Testis (tissue), 3 donors: ENCODE data around the gene TDO2. TPM values are rescaled to one million over a fixed set of nuclear protein-coding genes. Genes with fewer than 3 reads are reported as not detected.

ENCODE experiments used
- DNase-seq: peaks from one replicate; pipeline ENCODE4 v3.0.0-alpha.2; 2019
- H3K27ac ChIP-seq, 2 donors: fragments of 200-600 bp; sonication (generic); one replicate each; pipeline ENCODE4 v1.5.1; 2019
- H3K27me3 ChIP-seq: fragments of 200-600 bp; sonication (generic); one replicate; pipeline ENCODE4 v1.5.1; 2019
- H3K36me3 ChIP-seq: fragments of 200-600 bp; sonication (generic); one replicate; pipeline ENCODE4 v1.5.1; 2017; ENCODE audit warnings: low read depth; ENCODE audit errors: missing control alignments
- H3K4me1 ChIP-seq: fragments of 200-600 bp; sonication (generic); one replicate; pipeline ENCODE4 v1.5.1; 2019
- H3K4me3 ChIP-seq, 2 donors: fragments of 200-600 bp; sonication (generic); one replicate each; pipeline ENCODE4 v1.5.1; 2017 to 2019
- H3K9me3 ChIP-seq: fragments of 200-600 bp; sonication (generic); one replicate; pipeline ENCODE4 v1.5.1; 2017
- POLR2A ChIP-seq: fragments of 450-650 bp; IDR thresholded peaks from one replicate; pipeline ENCODE4 v1.6.1; 2017; ENCODE audit warnings: antibody characterized with exemption, mild to moderate bottlenecking, moderate library complexity
- WGBS, 2 donors: methylation state at CpG; one replicate each; pipeline ENCODE4 v1.1.5; 2018; 5-methylcytosine and 5-hydroxymethylcytosine counted together
- intact Hi-C: fragments of 100-400 bp; cut with DNase I; formaldehyde crosslinking; loops from one replicate; pipeline ENCODE4 v1.15.1; 2023; ENCODE audit warnings: low total_unique reads
- polyA plus RNA-seq: library from polyadenylated mRNA; stranded (reverse); fragments of 350-450 nt; fragmentation: Illumina TruSeq; extraction: RNeasy Lipid Tissue Mini Kit (QIAGEN cat#74804); gene quantifications from one replicate; pipeline ENCODE4 v1.2.3, GENCODE V29; 2014; ENCODE audit warnings: low read depth, low replicate concordance; ENCODE audit not compliant: insufficient read depth
- total RNA-seq, 2 donors: library from RNA; depleted of rRNA; stranded (reverse); fragments of >200 nt; gene quantifications; one replicate each; pipeline ENCODE4 v1.2.3, GENCODE V29; 2016
- TF ChIP-seq, protein P1 (sequence below), 3 experiments: fragments of 450-650 bp in 2 of 3; fragments of 200-600 bp in 1 of 3; sonication (generic) in 1 of 3; IDR thresholded peaks; one replicate each; pipeline ENCODE4 v1.5.1; 2016 to 2019; ENCODE audit warnings: antibody characterized with exemption in 3 of 3, mild to moderate bottlenecking in 2 of 3, moderate library complexity in 1 of 3

TDO2 gene
- total and polyA plus RNA-seq, 3 donors from 2014 or later = 0.62 to 0.78 TPM; not detected in 1

GRCh38 chr4:155908187-155909139 is 5.0 kb downstream of the TDO2 start:
- intact Hi-C loops = no loop called here
- no peak for DNase-seq

DNA sequence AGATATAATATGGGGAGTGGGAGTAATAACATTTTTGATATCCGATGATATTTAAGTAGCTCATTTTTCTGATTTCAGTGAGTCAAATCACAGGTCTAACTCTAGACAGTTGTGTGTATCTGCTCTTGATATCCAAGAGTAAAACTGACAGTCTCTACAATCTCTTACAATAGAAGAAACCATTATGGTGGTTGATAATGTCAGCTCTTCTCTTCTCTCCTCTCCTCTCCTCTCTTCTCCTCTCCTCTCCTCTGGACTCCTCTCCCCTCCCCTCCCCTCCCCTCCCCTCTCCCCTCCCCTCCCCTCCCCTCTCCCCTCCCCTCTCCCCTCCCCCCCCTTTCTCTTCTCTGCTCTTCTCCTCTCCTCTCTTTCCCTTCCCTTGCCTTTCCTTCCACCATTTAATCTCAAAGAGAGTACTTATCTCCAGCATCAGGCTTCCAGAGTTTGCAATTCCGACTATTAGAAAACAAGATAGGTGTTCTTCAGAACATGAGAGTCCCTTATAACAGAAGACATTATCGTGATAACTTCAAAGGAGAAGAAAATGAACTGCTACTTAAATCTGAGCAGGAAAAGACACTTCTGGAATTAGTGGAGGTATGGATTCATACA is 6.2 kb downstream of the TDO2 start:
- Histone ChIP-seq H3K4me3 (no peak overlapping the region), H3K27me3 (no peaks in the 10 kb centered on the region), H3K36me3 (no peaks in the 10 kb centered on the region), H3K27ac (no peak overlapping the region), H3K9me3 (no peaks in the 10 kb centered on the region), H3K4me1 (no peaks in the 10 kb centered on the region)
- no peak for DNase-seq
- TF ChIP-seq POLR2A = no peak
- TF ChIP-seq, protein P1, sequence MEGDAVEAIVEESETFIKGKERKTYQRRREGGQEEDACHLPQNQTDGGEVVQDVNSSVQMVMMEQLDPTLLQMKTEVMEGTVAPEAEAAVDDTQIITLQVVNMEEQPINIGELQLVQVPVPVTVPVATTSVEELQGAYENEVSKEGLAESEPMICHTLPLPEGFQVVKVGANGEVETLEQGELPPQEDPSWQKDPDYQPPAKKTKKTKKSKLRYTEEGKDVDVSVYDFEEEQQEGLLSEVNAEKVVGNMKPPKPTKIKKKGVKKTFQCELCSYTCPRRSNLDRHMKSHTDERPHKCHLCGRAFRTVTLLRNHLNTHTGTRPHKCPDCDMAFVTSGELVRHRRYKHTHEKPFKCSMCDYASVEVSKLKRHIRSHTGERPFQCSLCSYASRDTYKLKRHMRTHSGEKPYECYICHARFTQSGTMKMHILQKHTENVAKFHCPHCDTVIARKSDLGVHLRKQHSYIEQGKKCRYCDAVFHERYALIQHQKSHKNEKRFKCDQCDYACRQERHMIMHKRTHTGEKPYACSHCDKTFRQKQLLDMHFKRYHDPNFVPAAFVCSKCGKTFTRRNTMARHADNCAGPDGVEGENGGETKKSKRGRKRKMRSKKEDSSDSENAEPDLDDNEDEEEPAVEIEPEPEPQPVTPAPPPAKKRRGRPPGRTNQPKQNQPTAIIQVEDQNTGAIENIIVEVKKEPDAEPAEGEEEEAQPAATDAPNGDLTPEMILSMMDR (IDR thresholded peaks at IDR 0.05) = no peak
- WGBS, 2 donors = 79 to 91% methylated on average over 3 of the region's 3 CpGs
- intact Hi-C loops = no loop called here

More at GRCh38 chr4:155908187-155909139, 5.0 kb downstream of the TDO2 start:
- H3K27me3 ChIP-seq = no peaks in the 10 kb centered on the region
- H3K4me3 ChIP-seq = no peak overlapping the region
- no peaks in the 10 kb centered on the region for H3K4me1 ChIP-seq
- no peak overlapping the region for H3K27ac ChIP-seq
- TF ChIP-seq, protein P1 (IDR thresholded peaks at IDR 0.05) = no peak
- TF ChIP-seq POLR2A = no peak
- WGBS, 2 donors = 91 to 92% methylated on average over 4 of the region's 4 CpGs
- H3K36me3 ChIP-seq = no peaks in the 10 kb centered on the region
- H3K9me3 ChIP-seq = no peaks in the 10 kb centered on the region

DNA sequence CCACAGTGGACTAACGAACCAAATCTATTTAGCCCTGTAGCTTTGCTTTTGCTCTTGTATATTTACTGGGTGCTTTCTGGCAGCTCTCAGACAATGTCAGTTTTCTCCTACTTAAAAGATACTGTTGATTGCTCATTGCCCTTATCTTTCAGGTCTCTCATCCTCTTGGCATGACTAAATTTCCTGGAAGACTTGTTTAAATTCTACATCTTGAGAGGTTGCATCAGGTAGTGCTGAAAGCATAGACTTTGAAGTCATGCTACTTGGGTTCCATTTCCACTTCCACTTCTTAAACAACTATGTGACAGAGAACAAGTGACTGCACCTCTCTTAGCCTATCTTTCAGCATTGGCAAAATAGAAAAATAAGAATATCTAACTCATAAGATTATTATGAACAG is 8.4 kb downstream of the TDO2 start:
- WGBS, 2 donors = 92 to 95% methylated on average over 1 of the region's 1 CpG
- Histone ChIP-seq H3K27ac (no peak overlapping the region), H3K27me3 (no peaks in the 10 kb centered on the region), H3K9me3 (no peaks in the 10 kb centered on the region), H3K36me3 (no peaks in the 10 kb centered on the region), H3K4me1 (no peaks in the 10 kb centered on the region), H3K4me3 (no peak overlapping the region)
- DNase-seq = no peak
- intact Hi-C loops = no loop called here
- no peak for TF ChIP-seq POLR2A
- TF ChIP-seq, protein P1 (IDR thresholded peaks at IDR 0.05) = no peak

- H3K27ac ChIP-seq = no peak overlapping the region
- WGBS, 2 donors = 28 to 37% methylated on average over 5 of the region's 5 CpGs
- no peaks in the 10 kb centered on the region for H3K36me3 ChIP-seq
- H3K4me1 ChIP-seq = no peaks in the 10 kb centered on the region
- no peaks in the 10 kb centered on the region for H3K27me3 ChIP-seq
- DNase-seq = no peak
- no peak overlapping the region for H3K4me3 ChIP-seq
- intact Hi-C loops = no loop called here
- H3K9me3 ChIP-seq = no peaks in the 10 kb centered on the region
- TF ChIP-seq, protein P1 (IDR thresholded peaks at IDR 0.05) = no peak
- no peak for TF ChIP-seq POLR2A
These were observed 11.3 kb downstream of the TDO2 start for GRCh38 chr4:155914782-155915181.
